ENCODE results near the gene GRM4.

DNA sequence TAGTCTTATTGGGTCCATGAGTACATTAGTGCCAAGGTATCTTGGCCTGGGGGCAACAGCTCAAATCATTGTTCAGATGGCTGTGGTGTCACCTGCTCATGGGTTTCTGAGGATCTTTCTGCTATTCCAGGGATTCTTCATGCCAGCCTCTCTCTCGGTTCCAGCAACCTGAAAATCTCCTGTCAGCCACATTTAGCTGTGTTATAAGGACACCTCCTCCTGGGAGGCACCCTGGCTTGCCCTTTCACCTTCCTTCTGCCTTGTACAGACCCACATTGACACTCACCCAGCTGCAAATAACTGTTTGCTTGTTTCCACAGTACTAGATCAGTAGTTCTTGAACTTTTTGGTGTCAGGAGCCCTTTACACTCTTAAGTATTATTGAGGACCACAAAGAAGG, 159.9 kb downstream of the GRM4 start:
- TF ChIP-seq CTCF (IDR thresholded peaks at IDR 0.05) = no peak
- TF ChIP-seq EP300 (IDR thresholded peaks at IDR 0.05) = no peak

All from ovary (tissue), 3 donors.